Prostate gland (tissue), 2 donors: ENCODE data around the gene PCP2.

Experiments
- POLR2A ChIP-seq: fragments of 450-650 bp; IDR thresholded peaks from one replicate; pipeline ENCODE4 v1.6.1; 2016; ENCODE audit warnings: antibody characterized with exemption, mild to moderate bottlenecking
- POLR2AphosphoS5 ChIP-seq: sonication (generic); formaldehyde crosslinking; IDR thresholded peaks from one replicate; pipeline ENCODE4 v1.6.1; 2017; ENCODE audit warnings: antibody characterized with exemption
- TF ChIP-seq, protein P1 (sequence below), 4 experiments: fragments of 200-600 bp in 2 of 4; fragments of 450-650 bp in 2 of 4; sonication (generic) in 2 of 4; IDR thresholded peaks; 1 replicate in 3 of 4; 2 replicates in 1 of 4; pipeline ENCODE4 v1.5.1; 2016 to 2019; ENCODE audit warnings: antibody characterized with exemption in 4 of 4, mild to moderate bottlenecking in 2 of 4, moderate library complexity in 2 of 4

DNA sequence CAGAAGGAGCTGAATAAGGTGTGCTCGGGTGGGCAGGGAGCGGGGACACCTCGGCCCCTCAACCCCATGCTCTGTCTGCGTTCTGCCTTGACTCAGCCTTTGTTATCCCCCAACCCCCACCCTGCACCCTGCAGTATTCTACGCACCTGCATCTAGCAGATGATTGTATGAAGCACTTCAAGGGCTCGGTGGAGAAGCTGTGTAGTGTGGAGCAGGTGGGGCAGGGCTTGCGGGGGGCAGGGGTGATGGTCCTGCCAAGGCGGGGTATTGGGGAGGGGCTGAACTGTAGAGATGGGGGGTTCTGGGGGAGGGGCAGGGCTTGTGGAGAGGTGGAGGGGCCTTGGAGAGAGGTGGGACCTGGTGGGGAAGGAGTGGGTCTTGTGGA is 9.5 kb upstream of the PCP2 start:
- TF ChIP-seq, protein P1, sequence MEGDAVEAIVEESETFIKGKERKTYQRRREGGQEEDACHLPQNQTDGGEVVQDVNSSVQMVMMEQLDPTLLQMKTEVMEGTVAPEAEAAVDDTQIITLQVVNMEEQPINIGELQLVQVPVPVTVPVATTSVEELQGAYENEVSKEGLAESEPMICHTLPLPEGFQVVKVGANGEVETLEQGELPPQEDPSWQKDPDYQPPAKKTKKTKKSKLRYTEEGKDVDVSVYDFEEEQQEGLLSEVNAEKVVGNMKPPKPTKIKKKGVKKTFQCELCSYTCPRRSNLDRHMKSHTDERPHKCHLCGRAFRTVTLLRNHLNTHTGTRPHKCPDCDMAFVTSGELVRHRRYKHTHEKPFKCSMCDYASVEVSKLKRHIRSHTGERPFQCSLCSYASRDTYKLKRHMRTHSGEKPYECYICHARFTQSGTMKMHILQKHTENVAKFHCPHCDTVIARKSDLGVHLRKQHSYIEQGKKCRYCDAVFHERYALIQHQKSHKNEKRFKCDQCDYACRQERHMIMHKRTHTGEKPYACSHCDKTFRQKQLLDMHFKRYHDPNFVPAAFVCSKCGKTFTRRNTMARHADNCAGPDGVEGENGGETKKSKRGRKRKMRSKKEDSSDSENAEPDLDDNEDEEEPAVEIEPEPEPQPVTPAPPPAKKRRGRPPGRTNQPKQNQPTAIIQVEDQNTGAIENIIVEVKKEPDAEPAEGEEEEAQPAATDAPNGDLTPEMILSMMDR (IDR thresholded peaks at IDR 0.05) = no peak
- TF ChIP-seq POLR2AphosphoS5 (no peak), POLR2A (no peak)
